H1 (cell line): ENCODE results near the gene GTF2E1. TPM values are rescaled to one million over a fixed set of nuclear protein-coding genes. Genes with fewer than 3 reads are reported as not detected.

Source experiments
- CTCF ChIA-PET: fragments of 300-600 bp; sonication (Branson Sonifier 250); formaldehyde crosslinking; loops from one replicate; lab custom pipeline; 2021; ENCODE audit not compliant: partially characterized antibody; lab: Charles Lee
- POLR2A ChIA-PET: fragments of 300-600 bp; sonication (Branson Sonifier 250); formaldehyde crosslinking; loops from one replicate; lab custom pipeline; 2021; ENCODE audit warnings: inconsistent platforms; ENCODE audit not compliant: partially characterized antibody; lab: Charles Lee
- DNase-seq, 2 experiments: peaks; one replicate each; pipeline versions ENCODE4 v3.0.0 to v3.0.0-alpha.2; 2010 to 2022; ENCODE audit warnings: low spot score in 2 of 2, low read depth in 1 of 2, mixed read lengths in 1 of 2
- FAIRE-seq: peaks from 2 replicates; lab custom pipeline; 2011; peaks lifted over from hg19 to GRCh38; lab: Jason Lieb, UNC
- H2AFZ ChIP-seq: 2 replicates; pipeline ENCODE4 v1.8.1; 2012; ENCODE audit warnings: low read length, inconsistent platforms
- H2AK5ac ChIP-seq: 2 replicates; pipeline ENCODE4 v1.6.1; 2013; ENCODE audit warnings: low read depth, low read length
- H2BK120ac ChIP-seq: replicated peaks from 2 replicates; pipeline ENCODE3; 2013; ENCODE audit warnings: low read depth, low read length, inconsistent platforms
- H2BK12ac ChIP-seq: 2 replicates; pipeline ENCODE4 v1.6.1; 2013; ENCODE audit warnings: low read depth, low read length
- H2BK15ac ChIP-seq: 2 replicates; pipeline ENCODE4 v1.6.1; 2013; ENCODE audit warnings: low read length
- H2BK20ac ChIP-seq: 2 replicates; pipeline ENCODE4 v1.6.1; 2013; ENCODE audit warnings: low read length
- H2BK5ac ChIP-seq: 2 replicates; pipeline ENCODE4 v1.6.1; 2013; ENCODE audit warnings: low read depth, low read length
- H3K14ac ChIP-seq: 2 replicates; pipeline ENCODE4 v1.6.1; 2013; ENCODE audit warnings: inconsistent platforms; ENCODE audit not compliant: insufficient read length
- H3K18ac ChIP-seq: 2 replicates; pipeline ENCODE4 v1.6.1; 2013; ENCODE audit warnings: low read length; ENCODE audit errors: extremely low read depth
- H3K23ac ChIP-seq: 2 replicates; pipeline ENCODE4 v1.6.1; 2013; ENCODE audit warnings: inconsistent platforms; ENCODE audit not compliant: insufficient read length
- H3K23me2 ChIP-seq: 2 replicates; pipeline ENCODE4 v1.6.1; 2013; ENCODE audit warnings: low read depth, low read length
- H3K27ac ChIP-seq: 2 replicates; pipeline ENCODE4 v1.6.1; 2011; ENCODE audit warnings: low read depth, low read length, inconsistent platforms
- H3K27me3 ChIP-seq, 4 experiments: replicated peaks in 1 of 4; 1 replicate in 1 of 4; 2 replicates in 3 of 4; pipeline versions ENCODE4 v1.6.1 to v1.8.1; 2011 to 2013; ENCODE audit warnings: low read length in 3 of 4, mild to moderate bottlenecking in 3 of 4, inconsistent platforms in 2 of 4, mixed read lengths in 2 of 4, moderate library complexity in 1 of 4; ENCODE audit not compliant: control insufficient read depth in 3 of 4, insufficient read depth in 3 of 4; ENCODE audit errors: extremely low read depth in 1 of 4
- H3K36me3 ChIP-seq, 4 experiments: 2 replicates each; pipeline versions ENCODE4 v1.6.1 to v1.8.1; 2011 to 2013; ENCODE audit warnings: mild to moderate bottlenecking in 4 of 4, low read length in 3 of 4, moderate library complexity in 2 of 4, control low read depth in 1 of 4, inconsistent platforms in 1 of 4; ENCODE audit not compliant: insufficient read depth in 4 of 4, control insufficient read depth in 2 of 4
- H3K4ac ChIP-seq: replicated peaks from 2 replicates; pipeline ENCODE3; 2013; ENCODE audit warnings: low read length, low read depth, mixed read lengths, inconsistent platforms; ENCODE audit not compliant: insufficient read length
- H3K4me1 ChIP-seq, 4 experiments: replicated peaks in 1 of 4; 1 replicate in 1 of 4; 2 replicates in 3 of 4; pipeline versions ENCODE4 v1.6.1 to v1.8.1; 2011 to 2013; ENCODE audit warnings: low read length in 3 of 4, inconsistent platforms in 2 of 4, mixed read lengths in 1 of 4; ENCODE audit not compliant: insufficient read depth in 4 of 4, control insufficient read depth in 3 of 4
- H3K4me2 ChIP-seq, 2 experiments: 2 replicates each; pipeline versions ENCODE4 v1.6.1 to v1.8.1; 2011 to 2013; ENCODE audit warnings: low read depth in 2 of 2, low read length in 2 of 2, control low read depth in 1 of 2, inconsistent platforms in 1 of 2, mild to moderate bottlenecking in 1 of 2; ENCODE audit not compliant: insufficient read depth in 1 of 2
- H3K4me3 ChIP-seq, 4 experiments: fragments of 200-600, 300-600 bp in 1 of 4; sonication (generic), shearing (Covaris generic), sonication (Bioruptor Twin) in 1 of 4; 2 replicates each; pipeline versions ENCODE4 v1.5.1 to v1.8.1; 2011 to 2016; ENCODE audit warnings: low read length in 4 of 4, low read depth in 3 of 4, control low read depth in 2 of 4, inconsistent platforms in 2 of 4, mild to moderate bottlenecking in 2 of 4, mixed read lengths in 1 of 4, moderate library complexity in 1 of 4; ENCODE audit not compliant: insufficient read depth in 2 of 4; ENCODE audit errors: extremely low read depth in 1 of 4
- H3K56ac ChIP-seq: replicated peaks from 2 replicates; pipeline ENCODE3; 2013; ENCODE audit warnings: low read depth, mild to moderate bottlenecking, mixed read lengths, low read length, inconsistent platforms; ENCODE audit not compliant: insufficient read length
- H3K79me1 ChIP-seq: 2 replicates; pipeline ENCODE4 v1.6.1; 2013; ENCODE audit warnings: low read depth, low read length, control low read depth
- H3K79me2 ChIP-seq, 2 experiments: 2 replicates each; pipeline versions ENCODE4 v1.6.1 to v1.8.1; 2012 to 2013; ENCODE audit warnings: low read length in 2 of 2, mild to moderate bottlenecking in 2 of 2, inconsistent platforms in 1 of 2; ENCODE audit not compliant: insufficient read depth in 2 of 2, control insufficient read depth in 1 of 2
- H3K9ac ChIP-seq, 4 experiments: replicated peaks in 1 of 4; 1 replicate in 1 of 4; 2 replicates in 3 of 4; pipeline versions ENCODE4 v1.6.1 to v1.8.1; 2011 to 2013; ENCODE audit warnings: low read depth in 3 of 4, low read length in 3 of 4, control low read depth in 2 of 4, mild to moderate bottlenecking in 2 of 4, moderate library complexity in 2 of 4, inconsistent platforms in 1 of 4; ENCODE audit errors: extremely low read depth in 1 of 4
- H3K9me3 ChIP-seq, 2 experiments: 2 replicates each; pipeline versions ENCODE4 v1.6.1 to v1.8.1; 2012 to 2013; ENCODE audit warnings: mild to moderate bottlenecking in 2 of 2, moderate library complexity in 2 of 2, control low read depth in 1 of 2, inconsistent platforms in 1 of 2, low read depth in 1 of 2, low read length in 1 of 2, mixed read lengths in 1 of 2; ENCODE audit not compliant: insufficient read depth in 2 of 2
- H4K20me1 ChIP-seq, 2 experiments: replicated peaks in 1 of 2; 2 replicates each; pipeline versions ENCODE3 to v1.8.1; 2011 to 2013; ENCODE audit warnings: inconsistent platforms in 2 of 2, low read length in 2 of 2, mild to moderate bottlenecking in 1 of 2; ENCODE audit not compliant: insufficient read depth in 2 of 2, control insufficient read depth in 1 of 2
- H4K5ac ChIP-seq: 2 replicates; pipeline ENCODE4 v1.6.1; 2013; ENCODE audit warnings: low read length, low read depth, mixed read lengths, inconsistent platforms; ENCODE audit not compliant: insufficient read length
- H4K8ac ChIP-seq: 2 replicates; pipeline ENCODE4 v1.8.0; 2013; ENCODE audit warnings: mild to moderate bottlenecking, moderate library complexity, low read length, inconsistent platforms; ENCODE audit not compliant: insufficient read depth; ENCODE audit errors: extremely low read depth
- H4K91ac ChIP-seq: replicated peaks from 2 replicates; pipeline ENCODE3; 2013; ENCODE audit warnings: low read length, mixed read lengths, inconsistent platforms; ENCODE audit not compliant: insufficient read length
- BCL11A ChIP-seq, 2 experiments: IDR thresholded peaks; one replicate each; pipeline ENCODE4 v1.6.1; 2011; ENCODE audit warnings: low read depth in 2 of 2, low read length in 2 of 2, mild to moderate bottlenecking in 2 of 2
- GABPA ChIP-seq: IDR thresholded peaks from 2 replicates; pipeline ENCODE4 v1.6.1; 2011; ENCODE audit warnings: mild to moderate bottlenecking, low read length, moderate library complexity, borderline replicate concordance; ENCODE audit not compliant: insufficient read depth
- JUND ChIP-seq: IDR thresholded peaks from 2 replicates; pipeline ENCODE4 v1.6.1; 2011; ENCODE audit warnings: mild to moderate bottlenecking, improper control_type of control experiment, low read length
- KDM1A ChIP-seq: fragments of 200-600, 300-600 bp; sonication (generic); IDR thresholded peaks from 2 replicates; pipeline ENCODE4 v1.7.1; 2016; ENCODE audit warnings: mild to moderate bottlenecking, low read length, borderline replicate concordance
- MAFK ChIP-seq: IDR thresholded peaks from 2 replicates; pipeline ENCODE4 v1.6.1; 2012; ENCODE audit warnings: low read depth, mild to moderate bottlenecking, improper control_type of control experiment, low read length
- SAP30 ChIP-seq: fragments of 300-600 bp; sonication (generic); IDR thresholded peaks from 2 replicates; pipeline ENCODE4 v1.7.1; 2012; ENCODE audit warnings: low read length, moderate library complexity, mild to moderate bottlenecking, inconsistent platforms; ENCODE audit not compliant: insufficient read depth, insufficient replicate concordance
- WGBS, 2 experiments: shearing (Covaris generic) in 1 of 2; methylation state at CpG; one replicate each; pipeline versions ENCODE4 v1.1.6 to v1.1.7; 2013 to 2015; ENCODE audit warnings: low lambda C conversion rate in 2 of 2, mixed read lengths in 2 of 2, inconsistent platforms in 1 of 2, low coverage in 1 of 2, missing lambda C conversion rate in 1 of 2; ENCODE audit not compliant: insufficient replicate concordance in 2 of 2, insufficient coverage in 1 of 2, insufficient read length in 1 of 2; ENCODE audit errors: extremely low coverage in 1 of 2, missing lambda C conversion rate in 1 of 2; 5-methylcytosine and 5-hydroxymethylcytosine counted together
- polyA plus RNA-seq, 7 experiments: library from polyadenylated mRNA; depleted of rRNA in 3 of 7; stranded (reverse) in 5 of 7; unstranded in 2 of 7; fragments of >200 nt in 5 of 7; fragments of 200-250 nt in 2 of 7; gene quantifications; 1 replicate in 5 of 7; 2 replicates in 1 of 7; 4 replicates in 1 of 7; pipeline versions ENCODE4 v1.2.1 to v1.2.3, GENCODE V29; 2011 to 2013; ENCODE audit warnings: missing spikeins in 2 of 7, mixed read lengths in 2 of 7
- total RNA-seq: library from RNA; stranded (reverse); fragmentation: NEBNext Ultra II Directional; extraction: Animal tissue kit (Norgen Biotek cat#: 25700); gene quantifications from 2 replicates; pipeline ENCODE4 v1.2.1, GENCODE V29; 2021

Gene GTF2E1
- total and polyA plus RNA-seq, 2 of the 8 experiments (the other 6 are each of a cell fraction or from before 2014, with no cell fraction given), result 37.4 to 73.3 TPM

- H4K8ac ChIP-seq, result no peak overlapping the region
- no peak overlapping the region for H3K23ac ChIP-seq
- no peaks in the 10 kb centered on the region for H3K9me3 ChIP-seq
- DNase-seq (no peak), FAIRE-seq (no peak)
- H2AFZ ChIP-seq, result no peak overlapping the region
- no peak overlapping the region for H3K4me3 ChIP-seq
- H2BK120ac ChIP-seq, result no peak overlapping the region
- no peak overlapping the region for H3K18ac ChIP-seq
- H3K4ac ChIP-seq, result no peak overlapping the region
- CTCF ChIA-PET, result interaction anchor here (1.0 to 3.5 kb wide), 9 partner anchors 8 to 237 kb away, joined by 3 to 31 read pairs (median 5); no protein-coding TSS in a partner anchor
- no peak overlapping the region for H2AK5ac ChIP-seq
- peaks cover 0 to 6% (median 2%) of the 10 kb centered on the region in 4 experiments; a peak in 2 of 7 replicates for H3K4me1 ChIP-seq
- no peak overlapping the region for H3K4me2 ChIP-seq
- H4K20me1 ChIP-seq, result no peaks in the 10 kb centered on the region
- H3K23me2 ChIP-seq, result no peaks in the 10 kb centered on the region; the same call in 1 of the 2 replicates
- TF ChIP-seq BCL11A (IDR thresholded peaks at IDR 0.05; ENCODE audit: low read depth in 2 of 2, low read length in 2 of 2) (no peak), KDM1A (no peak), GABPA (no peak), JUND (no peak), SAP30 (no peak), MAFK (no peak)
- H4K5ac ChIP-seq, result no peak overlapping the region
- no peak overlapping the region for H3K9ac ChIP-seq
- H3K79me2 ChIP-seq, result no peaks in the 10 kb centered on the region
- no peak overlapping the region for H3K56ac ChIP-seq
- POLR2A ChIA-PET, result no interaction called here
- H2BK15ac ChIP-seq, result no peak overlapping the region
- H2BK12ac ChIP-seq, result no peak overlapping the region
- H2BK5ac ChIP-seq, result no peak overlapping the region
- H2BK20ac ChIP-seq, result no peak overlapping the region
- no peak overlapping the region for H3K14ac ChIP-seq
- no peak overlapping the region for H4K91ac ChIP-seq
- no peaks in the 10 kb centered on the region for H3K27me3 ChIP-seq
- H3K79me1 ChIP-seq, result no peaks in the 10 kb centered on the region
- H3K36me3 ChIP-seq, result no peaks in the 10 kb centered on the region
- H3K27ac ChIP-seq, result no peak overlapping the region
- WGBS, 2 experiments, result 96% methylated on average over 2 of the region's 2 CpGs; no CpG with 5 or more reads in 1 of the 2 experiments
Observed at GRCh38 chr3:120795959-120796358, 53.4 kb downstream of the GTF2E1 start.
